ENCODE data around the gene CHAF1A. TPM values are rescaled to one million over a fixed set of nuclear protein-coding genes. Genes with fewer than 3 reads are reported as not detected.
A peak's percentile ranks its signal among the peaks of the same experiment; 100 is the strongest.

The CHAF1A gene
- total and polyA plus RNA-seq, 4 donors: 1.0 to 20.8 (median 2.5) TPM

- 52% methylated on average over 15 of the region's 15 CpGs for WGBS
- Histone ChIP-seq H3K4me1 (ENCODE audit: control insufficient read depth in 4 of 4, insufficient read depth in 4 of 4, low read length in 3 of 4) (peaks cover 10 to 24% (median 17%) of the 10 kb centered on the region in 4 donors), H3K4me3 (ENCODE audit: low read depth in 1 of 3, low read length in 3 of 3) (peak overlapping the region in 1 of 3 donors; percentile 90), H3K27me3 (ENCODE audit: control insufficient read depth in 4 of 4, insufficient read depth in 4 of 4, low read length in 3 of 4) (no peaks in the 10 kb centered on the region), H3K9me3 (ENCODE audit: control insufficient read depth in 4 of 4, low read length in 3 of 4) (no peaks in the 10 kb centered on the region), H3K36me3 (ENCODE audit: control insufficient read depth in 4 of 4, insufficient read depth in 3 of 4, low read depth in 1 of 4, low read length in 3 of 4) (peaks cover 0 to 30% (median 19%) of the 10 kb centered on the region in 4 donors), H3K27ac (ENCODE audit: low read depth in 1 of 2, low read length in 2 of 2) (peak overlapping the region in 1 of 2 donors; percentile 80), H3K9ac (ENCODE audit: low read depth in 1 of 2, low read length in 2 of 2) (peak overlapping the region in 1 of 2 donors; percentile 56)
- TF ChIP-seq EGR1 (IDR thresholded peaks at IDR 0.05; ENCODE audit: low read depth in 2 of 2) (no peak), TAF1 (conservative IDR thresholded peaks at IDR 0.05) (no peak), NR2F2 (IDR thresholded peaks at IDR 0.05) (no peak), FOXA2 (IDR thresholded peaks at IDR 0.05) (no peak), RAD21 (IDR thresholded peaks at IDR 0.05) (no peak), YY1 (IDR thresholded peaks at IDR 0.05) (no peak), JUND (IDR thresholded peaks at IDR 0.05) (no peak), HNF4A (conservative IDR thresholded peaks at IDR 0.05) (no peak), RXRA (IDR thresholded peaks at IDR 0.05) (no peak), SP1 (IDR thresholded peaks at IDR 0.05) (no peak)
- TF ChIP-seq, protein P1, sequence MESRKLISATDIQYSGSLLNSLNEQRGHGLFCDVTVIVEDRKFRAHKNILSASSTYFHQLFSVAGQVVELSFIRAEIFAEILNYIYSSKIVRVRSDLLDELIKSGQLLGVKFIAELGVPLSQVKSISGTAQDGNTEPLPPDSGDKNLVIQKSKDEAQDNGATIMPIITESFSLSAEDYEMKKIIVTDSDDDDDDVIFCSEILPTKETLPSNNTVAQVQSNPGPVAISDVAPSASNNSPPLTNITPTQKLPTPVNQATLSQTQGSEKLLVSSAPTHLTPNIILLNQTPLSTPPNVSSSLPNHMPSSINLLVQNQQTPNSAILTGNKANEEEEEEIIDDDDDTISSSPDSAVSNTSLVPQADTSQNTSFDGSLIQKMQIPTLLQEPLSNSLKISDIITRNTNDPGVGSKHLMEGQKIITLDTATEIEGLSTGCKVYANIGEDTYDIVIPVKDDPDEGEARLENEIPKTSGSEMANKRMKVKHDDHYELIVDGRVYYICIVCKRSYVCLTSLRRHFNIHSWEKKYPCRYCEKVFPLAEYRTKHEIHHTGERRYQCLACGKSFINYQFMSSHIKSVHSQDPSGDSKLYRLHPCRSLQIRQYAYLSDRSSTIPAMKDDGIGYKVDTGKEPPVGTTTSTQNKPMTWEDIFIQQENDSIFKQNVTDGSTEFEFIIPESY (IDR thresholded peaks at IDR 0.05): no peak
- TF ChIP-seq, protein P2, sequence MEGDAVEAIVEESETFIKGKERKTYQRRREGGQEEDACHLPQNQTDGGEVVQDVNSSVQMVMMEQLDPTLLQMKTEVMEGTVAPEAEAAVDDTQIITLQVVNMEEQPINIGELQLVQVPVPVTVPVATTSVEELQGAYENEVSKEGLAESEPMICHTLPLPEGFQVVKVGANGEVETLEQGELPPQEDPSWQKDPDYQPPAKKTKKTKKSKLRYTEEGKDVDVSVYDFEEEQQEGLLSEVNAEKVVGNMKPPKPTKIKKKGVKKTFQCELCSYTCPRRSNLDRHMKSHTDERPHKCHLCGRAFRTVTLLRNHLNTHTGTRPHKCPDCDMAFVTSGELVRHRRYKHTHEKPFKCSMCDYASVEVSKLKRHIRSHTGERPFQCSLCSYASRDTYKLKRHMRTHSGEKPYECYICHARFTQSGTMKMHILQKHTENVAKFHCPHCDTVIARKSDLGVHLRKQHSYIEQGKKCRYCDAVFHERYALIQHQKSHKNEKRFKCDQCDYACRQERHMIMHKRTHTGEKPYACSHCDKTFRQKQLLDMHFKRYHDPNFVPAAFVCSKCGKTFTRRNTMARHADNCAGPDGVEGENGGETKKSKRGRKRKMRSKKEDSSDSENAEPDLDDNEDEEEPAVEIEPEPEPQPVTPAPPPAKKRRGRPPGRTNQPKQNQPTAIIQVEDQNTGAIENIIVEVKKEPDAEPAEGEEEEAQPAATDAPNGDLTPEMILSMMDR (IDR thresholded peaks at IDR 0.05; ENCODE audit: low read depth, low read length, missing input control): no peak
- peak; percentile 68 for DNase-seq (ENCODE audit: low spot score)
Observed at GRCh38 chr19:4455719-4456475, 53.5 kb downstream of the CHAF1A start.

GRCh38 chr19:4456476-4456842 lies 54.0 kb downstream of the CHAF1A start:
- WGBS: 17% methylated on average over 9 of the region's 9 CpGs
- Histone ChIP-seq H3K9ac (ENCODE audit: low read depth in 1 of 2, low read length in 2 of 2) (peak overlapping the region; percentile 56 to 71), H3K4me1 (ENCODE audit: control insufficient read depth in 4 of 4, insufficient read depth in 4 of 4, low read length in 3 of 4) (peaks cover 10 to 24% (median 17%) of the 10 kb centered on the region in 4 donors), H3K36me3 (ENCODE audit: control insufficient read depth in 4 of 4, insufficient read depth in 3 of 4, low read depth in 1 of 4, low read length in 3 of 4) (peaks cover 0 to 24% (median 15%) of the 10 kb centered on the region in 4 donors), H3K9me3 (ENCODE audit: control insufficient read depth in 4 of 4, low read length in 3 of 4) (no peaks in the 10 kb centered on the region), H3K27ac (ENCODE audit: low read depth in 1 of 2, low read length in 2 of 2) (peak overlapping the region; percentile 54 to 80), H3K27me3 (ENCODE audit: control insufficient read depth in 4 of 4, insufficient read depth in 4 of 4, low read length in 3 of 4) (no peaks in the 10 kb centered on the region), H3K4me3 (ENCODE audit: low read depth in 1 of 3, low read length in 3 of 3) (peak overlapping the region; percentile 57 to 90 (median 84))
- DNase-seq (ENCODE audit: low spot score): peak; percentile 57
- no peak for TF ChIP-seq FOXA1 (IDR thresholded peaks at IDR 0.05)
- TF ChIP-seq, protein P3, sequence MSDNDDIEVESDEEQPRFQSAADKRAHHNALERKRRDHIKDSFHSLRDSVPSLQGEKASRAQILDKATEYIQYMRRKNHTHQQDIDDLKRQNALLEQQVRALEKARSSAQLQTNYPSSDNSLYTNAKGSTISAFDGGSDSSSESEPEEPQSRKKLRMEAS (IDR thresholded peaks at IDR 0.05): no peak
- no peak for TF ChIP-seq HNF4A (conservative IDR thresholded peaks at IDR 0.05)
- TF ChIP-seq FOXA2 (IDR thresholded peaks at IDR 0.05): no peak
- no peak for TF ChIP-seq RAD21 (IDR thresholded peaks at IDR 0.05)
- TF ChIP-seq SP1 (IDR thresholded peaks at IDR 0.05): no peak
- TF ChIP-seq, protein P1 (IDR thresholded peaks at IDR 0.05): no peak
- no peak for TF ChIP-seq JUND (IDR thresholded peaks at IDR 0.05)
- TF ChIP-seq EGR1 (IDR thresholded peaks at IDR 0.05; ENCODE audit: low read depth in 2 of 2): no peak
- TF ChIP-seq NR2F2 (IDR thresholded peaks at IDR 0.05): no peak
- TF ChIP-seq HNF4G (IDR thresholded peaks at IDR 0.05): no peak
- no peak for TF ChIP-seq YY1 (IDR thresholded peaks at IDR 0.05)
